Measurements from ENCODE around the gene GH1.

- TF ChIP-seq MEF2D (tag; conservative IDR thresholded peaks at IDR 0.05; ENCODE audit: low read depth) (no peak), ZSCAN29 (IDR thresholded peaks at IDR 0.05) (no peak), CTCF (IDR thresholded peaks at IDR 0.05 in 2 of 3, conservative IDR thresholded peaks at IDR 0.05 in 1 of 3; ENCODE audit: insufficient read depth in 2 of 3, low read depth in 1 of 3, low read length in 3 of 3) (no peak), ZEB2 (IDR thresholded peaks at IDR 0.05) (no peak), ZC3H11A (IDR thresholded peaks at IDR 0.05; ENCODE audit: low read depth, low read length) (no peak)
Measured at GRCh38 chr17:63914471-63914870, 4.2 kb downstream of the GH1 start.

Data from K562 (cell line).